ENCODE measurements around the gene RHOJ. TPM values are rescaled to one million over a fixed set of nuclear protein-coding genes. Genes with fewer than 3 reads are reported as not detected.

The RHOJ gene
- polyA plus RNA-seq, 1 donor from 2014 or later: 0.10 TPM

- Histone ChIP-seq H3K36me3 (ENCODE audit: insufficient read depth, low read length) (no peaks in the 10 kb centered on the region), H3K9me3 (ENCODE audit: low read length) (no peaks in the 10 kb centered on the region), H3K9ac (ENCODE audit: low read length) (no peak overlapping the region), H3K27ac (ENCODE audit: low read length) (no peak overlapping the region), H3K4me3 (ENCODE audit: low read length) (no peak overlapping the region), H4K20me1 (ENCODE audit: insufficient read depth) (no peaks in the 10 kb centered on the region), H3K4me2 (ENCODE audit: low read length) (no peak overlapping the region), H3K79me2 (replicated peaks; ENCODE audit: insufficient read depth, low read length) (no peaks in the 10 kb centered on the region), H2AFZ (ENCODE audit: low read depth, low read length) (no peak overlapping the region), H3K27me3 (ENCODE audit: insufficient read depth, low read depth, low read length) (no peaks in the 10 kb centered on the region), H3K9me2 (ENCODE audit: insufficient read depth, low read length) (no peaks in the 10 kb centered on the region), H3F3A (ENCODE audit: insufficient read depth, low read length, poor library complexity, severe bottlenecking) (no peaks in the 10 kb centered on the region)
- no peak for TF ChIP-seq RAD21 (conservative IDR thresholded peaks at IDR 0.05)
- no peak for TF ChIP-seq MXI1 (conservative IDR thresholded peaks at IDR 0.05; ENCODE audit: poor library complexity, severe bottlenecking)
- no peak for TF ChIP-seq EP300 (conservative IDR thresholded peaks at IDR 0.05; ENCODE audit: poor library complexity, severe bottlenecking)
- TF ChIP-seq CTCF (IDR thresholded peaks at IDR 0.05; ENCODE audit: poor library complexity, severe bottlenecking): no peak
- TF ChIP-seq REST (IDR thresholded peaks at IDR 0.05; ENCODE audit: borderline replicate concordance): no peak
- no peak for TF ChIP-seq SMC3 (conservative IDR thresholded peaks at IDR 0.05; ENCODE audit: poor library complexity)
- no peak for TF ChIP-seq EZH2 (IDR thresholded peaks at IDR 0.05; ENCODE audit: borderline replicate concordance, insufficient read depth, low read length, poor library complexity, severe bottlenecking)
- TF ChIP-seq TAF1 (IDR thresholded peaks at IDR 0.05; ENCODE audit: low read depth): no peak
- no peak for TF ChIP-seq POLR2AphosphoS5 (IDR thresholded peaks at IDR 0.05)
These were observed 12.2 kb upstream of the RHOJ start for GRCh38 chr14:63192085-63192484.

GRCh38 chr14:63193236-63193635 lies 11.0 kb upstream of the RHOJ start:
- Histone ChIP-seq H3K9ac (ENCODE audit: low read length) (no peak overlapping the region), H3K9me2 (ENCODE audit: insufficient read depth, low read length) (no peaks in the 10 kb centered on the region), H3K36me3 (ENCODE audit: insufficient read depth, low read length) (no peaks in the 10 kb centered on the region), H3K27me3 (ENCODE audit: insufficient read depth, low read depth, low read length) (no peaks in the 10 kb centered on the region), H2AFZ (ENCODE audit: low read depth, low read length) (no peak overlapping the region), H3K27ac (ENCODE audit: low read length) (no peak overlapping the region), H3K4me3 (ENCODE audit: low read length) (no peak overlapping the region), H3K4me2 (ENCODE audit: low read length) (no peak overlapping the region), H4K20me1 (ENCODE audit: insufficient read depth) (no peaks in the 10 kb centered on the region), H3K9me3 (ENCODE audit: low read length) (no peaks in the 10 kb centered on the region), H3F3A (ENCODE audit: insufficient read depth, low read length, poor library complexity, severe bottlenecking) (no peaks in the 10 kb centered on the region), H3K79me2 (replicated peaks; ENCODE audit: insufficient read depth, low read length) (no peaks in the 10 kb centered on the region)
- TF ChIP-seq CTCF (IDR thresholded peaks at IDR 0.05; ENCODE audit: poor library complexity, severe bottlenecking) (no peak), EZH2 (IDR thresholded peaks at IDR 0.05; ENCODE audit: borderline replicate concordance, insufficient read depth, low read length, poor library complexity, severe bottlenecking) (no peak), POLR2AphosphoS5 (IDR thresholded peaks at IDR 0.05) (no peak), REST (IDR thresholded peaks at IDR 0.05; ENCODE audit: borderline replicate concordance) (no peak), TAF1 (IDR thresholded peaks at IDR 0.05; ENCODE audit: low read depth) (no peak), MXI1 (conservative IDR thresholded peaks at IDR 0.05; ENCODE audit: poor library complexity, severe bottlenecking) (no peak), RAD21 (conservative IDR thresholded peaks at IDR 0.05) (no peak), SMC3 (conservative IDR thresholded peaks at IDR 0.05; ENCODE audit: poor library complexity) (no peak), EP300 (conservative IDR thresholded peaks at IDR 0.05; ENCODE audit: poor library complexity, severe bottlenecking) (no peak)
